ENCODE measurements around the gene EXOC4.

Gene EXOC4

DNA sequence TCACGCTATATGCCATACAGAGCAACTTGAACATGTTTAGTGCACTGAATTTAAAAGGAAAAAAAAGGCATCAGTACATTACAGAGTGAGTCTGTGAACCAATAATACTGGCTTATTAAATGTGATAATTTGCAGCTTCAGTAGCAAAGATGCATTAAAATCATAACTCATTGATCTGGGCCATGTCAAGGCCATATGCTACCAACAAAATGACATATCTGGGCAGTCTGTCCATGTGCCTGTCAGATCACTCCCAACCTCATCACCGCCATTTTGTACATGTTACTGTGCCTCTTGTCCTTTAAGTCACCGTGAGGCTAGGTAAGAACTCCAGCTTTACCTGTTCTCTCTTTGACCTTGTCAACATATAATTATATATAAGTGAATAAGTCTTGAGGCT is 566.8 kb downstream of the EXOC4 start:
- TF ChIP-seq, protein P1, sequence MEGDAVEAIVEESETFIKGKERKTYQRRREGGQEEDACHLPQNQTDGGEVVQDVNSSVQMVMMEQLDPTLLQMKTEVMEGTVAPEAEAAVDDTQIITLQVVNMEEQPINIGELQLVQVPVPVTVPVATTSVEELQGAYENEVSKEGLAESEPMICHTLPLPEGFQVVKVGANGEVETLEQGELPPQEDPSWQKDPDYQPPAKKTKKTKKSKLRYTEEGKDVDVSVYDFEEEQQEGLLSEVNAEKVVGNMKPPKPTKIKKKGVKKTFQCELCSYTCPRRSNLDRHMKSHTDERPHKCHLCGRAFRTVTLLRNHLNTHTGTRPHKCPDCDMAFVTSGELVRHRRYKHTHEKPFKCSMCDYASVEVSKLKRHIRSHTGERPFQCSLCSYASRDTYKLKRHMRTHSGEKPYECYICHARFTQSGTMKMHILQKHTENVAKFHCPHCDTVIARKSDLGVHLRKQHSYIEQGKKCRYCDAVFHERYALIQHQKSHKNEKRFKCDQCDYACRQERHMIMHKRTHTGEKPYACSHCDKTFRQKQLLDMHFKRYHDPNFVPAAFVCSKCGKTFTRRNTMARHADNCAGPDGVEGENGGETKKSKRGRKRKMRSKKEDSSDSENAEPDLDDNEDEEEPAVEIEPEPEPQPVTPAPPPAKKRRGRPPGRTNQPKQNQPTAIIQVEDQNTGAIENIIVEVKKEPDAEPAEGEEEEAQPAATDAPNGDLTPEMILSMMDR (conservative IDR thresholded peaks at IDR 0.05; ENCODE audit: low read depth), result no peak
- POLR2A ChIA-PET (ENCODE audit: low non-redundant PET), result no interaction called here
- CTCF ChIA-PET, result no interaction called here

DNA sequence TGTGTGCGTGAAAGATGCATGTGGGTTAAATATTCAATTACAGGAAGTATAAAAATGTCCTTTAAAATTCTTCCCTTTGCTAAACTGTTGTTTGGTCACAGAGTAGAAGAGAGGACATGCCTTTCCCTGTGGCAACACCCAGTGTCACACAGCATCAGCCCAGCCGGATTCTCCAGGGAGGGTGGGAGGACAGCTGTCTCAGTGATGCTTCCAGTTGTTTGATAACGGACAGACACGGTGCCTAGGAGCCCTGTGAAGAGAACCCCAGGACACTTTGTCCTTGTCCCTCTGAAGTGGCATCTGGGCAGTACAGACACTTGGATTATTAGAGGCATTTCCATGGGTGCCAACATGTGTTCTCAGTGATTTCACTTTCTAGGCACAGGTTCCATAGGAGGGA is 567.7 kb downstream of the EXOC4 start:
- POLR2A ChIA-PET (ENCODE audit: low non-redundant PET), result no interaction called here
- no peak for DNase-seq (ENCODE audit: low spot score)
- CTCF ChIA-PET, result no interaction called here
- H3K27ac ChIP-seq, result no peak overlapping the region
- TF ChIP-seq, protein P1 (conservative IDR thresholded peaks at IDR 0.05; ENCODE audit: low read depth), result no peak

More for the DNA sequence above, 566.8 kb downstream of the EXOC4 start:
- no peak overlapping the region for H3K27ac ChIP-seq
- DNase-seq (ENCODE audit: low spot score), result no peak

DNA sequence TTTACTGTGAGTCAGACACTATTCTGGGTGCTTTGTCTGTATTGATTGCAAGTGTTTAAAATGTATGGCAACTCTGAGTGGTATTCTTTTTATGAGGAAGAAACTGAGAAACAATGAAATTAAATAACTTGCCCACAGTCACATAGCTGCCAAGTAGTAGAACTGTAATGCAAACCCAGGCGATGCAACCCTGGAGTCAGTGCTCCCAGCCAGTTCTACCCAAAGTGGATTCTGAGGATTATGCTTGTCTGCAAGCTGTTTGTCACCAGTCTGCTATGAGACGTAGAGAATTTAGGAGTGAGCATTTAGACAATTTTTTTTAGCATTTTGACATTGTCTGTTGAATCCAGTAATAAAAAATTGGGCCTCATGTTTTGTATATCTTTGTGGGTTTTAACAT is 568.3 kb downstream of the EXOC4 start:
- TF ChIP-seq, protein P1 (conservative IDR thresholded peaks at IDR 0.05; ENCODE audit: low read depth), result no peak
- no peak for DNase-seq (ENCODE audit: low spot score)
- POLR2A ChIA-PET (ENCODE audit: low non-redundant PET), result no interaction called here
- CTCF ChIA-PET, result no interaction called here
- no peak overlapping the region for H3K27ac ChIP-seq

DNA sequence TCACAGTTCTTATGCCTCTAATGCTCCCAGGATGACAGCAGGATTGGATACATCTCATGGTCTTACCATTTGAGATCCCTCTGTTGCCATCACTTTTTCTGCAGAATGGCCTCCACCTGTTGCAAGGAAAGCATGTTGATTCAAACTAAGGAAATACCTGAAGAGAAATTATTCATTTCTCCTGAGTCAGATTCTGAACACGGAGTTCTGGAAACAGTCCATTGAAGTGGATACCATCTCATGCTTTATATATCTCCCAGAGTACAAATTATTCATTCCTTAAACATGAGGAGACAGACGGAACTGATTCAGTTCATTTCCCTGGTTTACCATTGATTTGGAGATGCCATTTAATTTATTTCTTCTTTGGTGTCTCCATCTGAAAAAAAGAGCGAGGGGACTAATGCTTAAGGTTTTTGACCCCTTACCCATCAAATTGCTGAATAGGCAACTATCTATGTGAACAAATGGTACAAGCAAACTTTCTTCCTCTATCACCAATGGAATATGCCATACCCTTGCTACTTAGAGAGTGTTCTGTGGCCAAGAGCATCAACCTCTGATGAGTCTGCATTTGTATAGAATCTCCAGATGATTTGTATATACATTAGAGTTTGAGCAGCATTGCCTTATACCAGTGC is 569.2 kb downstream of the EXOC4 start:
- TF ChIP-seq, protein P1 (conservative IDR thresholded peaks at IDR 0.05; ENCODE audit: low read depth), result no peak
- ChIA-PET POLR2A (ENCODE audit: low non-redundant PET) (no interaction called here), CTCF (no interaction called here)
- no peak for DNase-seq (ENCODE audit: low spot score)
- no peak overlapping the region for H3K27ac ChIP-seq

DNA sequence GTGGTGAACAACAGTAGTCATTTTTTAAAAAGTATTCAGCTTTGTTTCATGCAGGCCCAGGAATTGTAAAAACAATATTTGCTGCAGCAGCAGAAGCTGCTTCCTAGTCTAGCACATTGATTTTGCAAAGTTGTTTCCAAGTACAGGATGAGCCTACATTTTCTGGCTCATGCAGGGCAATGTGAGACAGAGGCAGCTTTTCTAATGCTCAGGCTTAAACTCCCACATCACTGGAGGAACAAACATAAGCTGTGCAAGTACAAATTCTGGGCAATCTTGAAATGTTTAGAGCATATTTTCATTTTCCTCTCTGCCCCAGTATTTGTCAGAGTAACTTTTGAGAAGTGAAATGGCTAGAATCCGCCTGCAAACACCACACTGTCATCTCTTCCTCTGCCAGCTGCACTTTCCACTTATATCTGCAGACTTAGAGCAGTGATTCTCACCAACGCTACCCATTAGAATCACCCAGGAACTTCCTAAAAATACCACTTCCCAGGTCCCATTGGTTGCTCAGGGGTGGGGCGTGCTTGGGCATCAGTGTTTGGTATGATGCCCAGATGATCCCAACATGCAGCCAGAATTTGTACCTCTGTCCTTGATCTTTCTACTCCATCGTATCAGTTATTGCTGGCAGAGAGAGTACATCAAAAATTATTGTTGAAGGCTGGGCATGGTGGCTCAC is 570.1 kb downstream of the EXOC4 start:
- DNase-seq (ENCODE audit: low spot score), result no peak
- CTCF ChIA-PET, result no interaction called here
- TF ChIP-seq, protein P1 (conservative IDR thresholded peaks at IDR 0.05; ENCODE audit: low read depth), result no peak
- H3K27ac ChIP-seq, result no peak overlapping the region
- POLR2A ChIA-PET (ENCODE audit: low non-redundant PET), result no interaction called here

DNA sequence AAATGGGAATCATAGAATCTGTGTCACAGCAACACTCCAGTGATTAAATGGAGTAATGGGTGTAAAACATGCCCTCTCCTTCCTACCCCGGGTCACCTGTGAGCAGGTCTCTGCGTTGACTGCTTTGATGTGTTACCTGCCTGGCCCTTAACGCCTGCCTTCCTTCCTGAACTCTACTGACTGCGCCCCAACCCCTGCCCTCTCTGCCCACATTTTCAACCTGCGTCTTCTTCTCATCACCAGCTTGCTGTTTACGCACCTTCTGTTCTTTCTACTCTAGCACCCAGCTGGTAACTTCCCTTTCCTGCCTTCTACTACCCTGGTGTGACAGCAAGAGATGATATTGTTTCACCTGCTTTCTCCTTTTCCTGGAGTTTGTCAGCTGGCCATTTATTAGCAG is 571.3 kb downstream of the EXOC4 start:
- H3K27ac ChIP-seq, result no peak overlapping the region
- TF ChIP-seq, protein P1 (conservative IDR thresholded peaks at IDR 0.05; ENCODE audit: low read depth), result no peak
- ChIA-PET CTCF (interaction anchor here (1.3 kb wide), 1 partner anchor 25 kb away, joined by 3 read pairs; no protein-coding TSS in a partner anchor), POLR2A (ENCODE audit: low non-redundant PET) (no interaction called here)
- DNase-seq (ENCODE audit: low spot score), result no peak

Measured in RWPE1 (cell line).